MM.1S (cell line): ENCODE measurements around the gene GAP43.

Experiments
- DNase-seq: peaks from one replicate; pipeline ENCODE4 v3.0.0-alpha.2; 2015
- H2AFZ ChIP-seq: fragments of 300-600 bp; sonication (generic); 2 replicates; pipeline ENCODE4 v1.6.0; 2016; ENCODE audit warnings: antibody characterized with exemption, low read length
- H3F3A ChIP-seq: fragments of 300-600 bp; sonication (generic); 2 replicates; pipeline ENCODE4 v1.6.1; 2016; ENCODE audit warnings: mild to moderate bottlenecking, antibody characterized with exemption, low read length, moderate library complexity, mixed read lengths; ENCODE audit not compliant: insufficient read depth
- H3K27ac ChIP-seq: fragments of 300-600 bp; sonication (generic); 2 replicates; pipeline ENCODE4 v1.5.1; 2016; ENCODE audit warnings: mild to moderate bottlenecking, low read length
- H3K27me3 ChIP-seq: fragments of 300-600 bp; sonication (generic); replicated peaks from 2 replicates; pipeline ENCODE4 v1.6.0; 2016; ENCODE audit warnings: low read length; ENCODE audit not compliant: insufficient read depth
- H3K36me3 ChIP-seq: fragments of 300-600 bp; sonication (generic); replicated peaks from 2 replicates; pipeline ENCODE4 v1.6.1; 2016; ENCODE audit warnings: mild to moderate bottlenecking, low read length, mixed read lengths; ENCODE audit not compliant: insufficient read depth
- H3K4me1 ChIP-seq: fragments of 300-600 bp; sonication (generic); 2 replicates; pipeline ENCODE4 v1.6.1; 2016; ENCODE audit warnings: low read length, mixed read lengths
- H3K4me2 ChIP-seq: fragments of 300-600 bp; sonication (generic); 2 replicates; pipeline ENCODE4 v1.6.0; 2016; ENCODE audit warnings: low read depth, low read length
- H3K4me3 ChIP-seq: fragments of 300-600 bp; sonication (generic); 2 replicates; pipeline ENCODE4 v1.5.1; 2016; ENCODE audit warnings: low read length, mixed read lengths
- H3K79me2 ChIP-seq: fragments of 300-600 bp; sonication (generic); 2 replicates; pipeline ENCODE4 v1.6.1; 2016; ENCODE audit warnings: mixed run types, low read length, mixed read lengths
- H3K9ac ChIP-seq: fragments of 300-600 bp; sonication (generic); 2 replicates; pipeline ENCODE4 v1.6.1; 2016; ENCODE audit warnings: low read length, mixed read lengths
- H3K9me2 ChIP-seq: fragments of 300-600 bp; sonication (generic); replicated peaks from 2 replicates; pipeline ENCODE4 v1.6.1; 2016; ENCODE audit warnings: mild to moderate bottlenecking, low read length, mixed read lengths; ENCODE audit not compliant: insufficient read depth
- H3K9me3 ChIP-seq: fragments of 300-600 bp; sonication (generic); replicated peaks from 2 replicates; pipeline ENCODE4 v1.6.1; 2016; ENCODE audit warnings: mild to moderate bottlenecking, low read length, mixed read lengths; ENCODE audit not compliant: insufficient read depth
- H4K20me1 ChIP-seq: fragments of 300-600 bp; sonication (generic); 2 replicates; pipeline ENCODE4 v1.6.1; 2016; ENCODE audit warnings: mild to moderate bottlenecking, low read length, moderate library complexity, mixed read lengths; ENCODE audit not compliant: insufficient read depth
- EZH2 ChIP-seq: fragments of 300-600 bp; sonication (generic); optimal IDR thresholded peaks from 2 replicates; pipeline ENCODE3; 2017; ENCODE audit warnings: low read depth, mild to moderate bottlenecking, antibody characterized with exemption, low read length, mixed read lengths
- EZH2phosphoT487 ChIP-seq: fragments of 300-600 bp; sonication (generic); IDR thresholded peaks from 2 replicates; pipeline ENCODE4 v1.6.1; 2018; ENCODE audit warnings: antibody characterized with exemption, low read length
- TF ChIP-seq, protein P1 (sequence below): fragments of 300-600 bp; sonication (generic); IDR thresholded peaks from 2 replicates; pipeline ENCODE4 v1.5.1; 2016; ENCODE audit warnings: antibody characterized with exemption, low read length, mixed read lengths

GAP43 gene

DNA sequence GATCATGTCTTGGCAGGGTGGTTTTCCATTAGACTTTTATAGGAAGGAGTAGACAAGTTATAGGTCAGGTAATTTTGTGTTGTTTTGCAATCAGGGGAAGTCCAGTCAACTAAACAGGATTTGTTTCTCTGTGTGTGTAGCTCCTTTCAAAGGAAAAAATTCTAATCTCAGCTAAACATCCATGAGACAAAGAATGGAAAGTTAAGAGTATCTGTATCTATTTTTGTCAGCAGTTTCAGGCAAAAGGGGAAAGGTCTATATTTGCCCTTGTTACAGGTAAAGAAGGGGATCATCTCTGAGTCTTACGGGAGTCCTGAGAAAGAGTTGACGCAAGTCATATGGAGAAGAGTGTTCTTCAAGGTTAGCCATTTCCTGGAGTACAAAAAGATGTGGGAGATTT, 79.3 kb downstream of the GAP43 start:
- no peak for DNase-seq
- Histone ChIP-seq H3K9me3 (no peaks in the 10 kb centered on the region), H3K4me1 (no peaks in the 10 kb centered on the region), H3K36me3 (no peaks in the 10 kb centered on the region), H3K9me2 (no peaks in the 10 kb centered on the region), H3K27me3 (no peaks in the 10 kb centered on the region), H3K79me2 (no peaks in the 10 kb centered on the region), H4K20me1 (no peaks in the 10 kb centered on the region), H3K4me2 (no peak overlapping the region), H3F3A (no peaks in the 10 kb centered on the region), H3K4me3 (no peak overlapping the region), H2AFZ (no peak overlapping the region), H3K9ac (no peak overlapping the region), H3K27ac (no peak overlapping the region)
- TF ChIP-seq, protein P1, sequence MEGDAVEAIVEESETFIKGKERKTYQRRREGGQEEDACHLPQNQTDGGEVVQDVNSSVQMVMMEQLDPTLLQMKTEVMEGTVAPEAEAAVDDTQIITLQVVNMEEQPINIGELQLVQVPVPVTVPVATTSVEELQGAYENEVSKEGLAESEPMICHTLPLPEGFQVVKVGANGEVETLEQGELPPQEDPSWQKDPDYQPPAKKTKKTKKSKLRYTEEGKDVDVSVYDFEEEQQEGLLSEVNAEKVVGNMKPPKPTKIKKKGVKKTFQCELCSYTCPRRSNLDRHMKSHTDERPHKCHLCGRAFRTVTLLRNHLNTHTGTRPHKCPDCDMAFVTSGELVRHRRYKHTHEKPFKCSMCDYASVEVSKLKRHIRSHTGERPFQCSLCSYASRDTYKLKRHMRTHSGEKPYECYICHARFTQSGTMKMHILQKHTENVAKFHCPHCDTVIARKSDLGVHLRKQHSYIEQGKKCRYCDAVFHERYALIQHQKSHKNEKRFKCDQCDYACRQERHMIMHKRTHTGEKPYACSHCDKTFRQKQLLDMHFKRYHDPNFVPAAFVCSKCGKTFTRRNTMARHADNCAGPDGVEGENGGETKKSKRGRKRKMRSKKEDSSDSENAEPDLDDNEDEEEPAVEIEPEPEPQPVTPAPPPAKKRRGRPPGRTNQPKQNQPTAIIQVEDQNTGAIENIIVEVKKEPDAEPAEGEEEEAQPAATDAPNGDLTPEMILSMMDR, result no peak
- TF ChIP-seq EZH2, result no peak
- TF ChIP-seq EZH2phosphoT487, result no peak

DNA sequence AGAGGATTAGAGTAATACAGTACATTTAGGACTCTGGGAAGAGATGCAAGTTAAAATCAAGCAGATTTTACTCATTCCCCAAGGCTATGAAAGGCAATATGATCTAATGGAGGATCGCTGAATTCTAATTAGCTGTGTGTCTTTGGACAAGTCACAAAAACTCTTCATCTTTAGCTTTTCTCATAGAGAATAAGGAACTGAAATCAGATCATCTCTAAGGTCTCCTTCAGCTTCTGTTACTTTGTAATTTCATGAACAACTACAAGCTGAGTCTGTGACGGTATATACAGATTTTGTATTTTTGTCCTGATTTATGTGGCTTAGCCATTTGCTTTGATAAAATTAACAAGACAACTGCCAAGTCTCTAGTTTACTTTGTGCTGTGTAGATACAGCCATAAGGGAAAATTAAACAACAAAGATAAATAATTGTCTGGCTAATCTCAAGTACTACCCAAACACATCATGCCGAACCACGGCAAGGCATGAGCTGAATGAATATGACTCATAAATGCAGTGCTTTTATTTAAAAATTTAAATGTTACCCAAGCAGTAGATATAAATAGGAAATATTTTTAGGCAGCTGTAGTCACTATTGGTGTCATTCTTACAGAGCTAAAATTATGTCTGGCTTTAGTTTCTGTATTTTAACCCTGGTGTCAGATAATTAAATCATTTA, 81.5 kb downstream of the GAP43 start:
- Histone ChIP-seq H3K4me1 (no peaks in the 10 kb centered on the region), H3K9me2 (no peaks in the 10 kb centered on the region), H3K9ac (no peak overlapping the region), H3K4me2 (no peak overlapping the region), H3K79me2 (no peaks in the 10 kb centered on the region), H3K9me3 (no peaks in the 10 kb centered on the region), H3K36me3 (no peaks in the 10 kb centered on the region), H3K27me3 (no peaks in the 10 kb centered on the region), H3K4me3 (no peak overlapping the region), H3K27ac (no peak overlapping the region), H2AFZ (no peak overlapping the region), H4K20me1 (no peaks in the 10 kb centered on the region), H3F3A (no peaks in the 10 kb centered on the region)
- DNase-seq, result no peak
- TF ChIP-seq, protein P1, result no peak
- TF ChIP-seq EZH2phosphoT487 (no peak), EZH2 (no peak)

DNA sequence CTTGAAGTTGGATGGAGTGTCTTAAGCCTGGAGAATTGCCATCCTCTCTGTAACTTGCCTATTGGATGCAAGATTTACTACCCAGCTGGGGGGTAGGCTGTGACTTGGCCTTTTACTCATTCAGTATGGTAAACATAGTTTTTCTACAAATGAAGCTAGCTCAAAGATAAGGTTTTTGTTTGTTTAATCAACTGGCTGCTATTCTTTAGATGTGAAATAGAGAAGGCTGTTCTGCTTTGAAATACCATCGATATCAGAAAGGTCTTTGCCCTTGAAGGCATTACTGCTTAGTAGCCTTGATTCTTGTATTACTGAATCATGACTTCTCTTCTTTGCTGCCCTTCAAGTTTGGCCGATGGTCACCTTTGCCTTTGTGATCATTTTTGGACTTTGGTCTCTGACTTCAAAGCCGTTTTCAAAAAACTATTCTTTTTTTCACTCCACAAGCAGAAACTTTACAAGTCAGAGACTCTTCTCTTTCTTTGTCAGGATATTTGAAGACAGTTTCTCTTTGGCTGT, 83.1 kb downstream of the GAP43 start:
- Histone ChIP-seq H3K4me2 (no peak overlapping the region), H3K9me3 (no peaks in the 10 kb centered on the region), H3K4me3 (no peak overlapping the region), H4K20me1 (no peaks in the 10 kb centered on the region), H3K27me3 (no peaks in the 10 kb centered on the region), H3K9ac (no peak overlapping the region), H3K36me3 (no peaks in the 10 kb centered on the region), H3K79me2 (no peaks in the 10 kb centered on the region), H3K4me1 (no peaks in the 10 kb centered on the region), H2AFZ (no peak overlapping the region), H3K9me2 (no peaks in the 10 kb centered on the region), H3K27ac (no peak overlapping the region), H3F3A (no peaks in the 10 kb centered on the region)
- TF ChIP-seq, protein P1, result no peak
- TF ChIP-seq EZH2phosphoT487, result no peak
- no peak for TF ChIP-seq EZH2
- no peak for DNase-seq
